SH-SY5Y (cell line): ENCODE results near the gene ITGAL.

Experiments
- GATA2 ChIP-seq: IDR thresholded peaks from 2 replicates; pipeline ENCODE4 v1.6.1; 2011; ENCODE audit warnings: mild to moderate bottlenecking, low read depth, low read length
- GATA3 ChIP-seq: IDR thresholded peaks from 2 replicates; pipeline ENCODE4 v1.6.1; 2011; ENCODE audit warnings: low read depth, mild to moderate bottlenecking, low read length, moderate library complexity

DNA sequence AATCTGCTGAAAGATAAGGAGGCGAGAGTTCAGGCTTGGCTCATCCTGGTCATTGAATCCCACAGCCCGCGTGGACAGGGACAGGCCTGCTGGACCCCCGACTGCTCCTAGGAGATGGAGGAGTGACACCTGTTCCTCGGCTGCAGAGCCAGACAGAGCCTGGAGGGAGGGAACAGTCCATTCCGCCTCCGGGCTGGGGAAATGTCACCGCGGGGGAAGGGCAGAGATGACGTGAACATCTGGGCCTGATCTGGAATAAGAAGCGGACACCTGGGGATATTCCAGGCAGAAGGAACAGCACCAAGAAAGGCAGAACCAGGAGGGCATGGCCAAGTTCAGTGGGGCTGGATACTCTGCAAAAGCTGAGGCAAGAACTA, 60.6 kb downstream of the ITGAL start:
- TF ChIP-seq GATA3 (no peak), GATA2 (no peak)
